ENCODE data around the gene GATA5.
"Not testable (repeated sequence)": the region's sequence is repeated elsewhere in the genome, so short reads cannot be mapped to it uniquely, and the experiment has no call there.

GATA5 gene

DNA sequence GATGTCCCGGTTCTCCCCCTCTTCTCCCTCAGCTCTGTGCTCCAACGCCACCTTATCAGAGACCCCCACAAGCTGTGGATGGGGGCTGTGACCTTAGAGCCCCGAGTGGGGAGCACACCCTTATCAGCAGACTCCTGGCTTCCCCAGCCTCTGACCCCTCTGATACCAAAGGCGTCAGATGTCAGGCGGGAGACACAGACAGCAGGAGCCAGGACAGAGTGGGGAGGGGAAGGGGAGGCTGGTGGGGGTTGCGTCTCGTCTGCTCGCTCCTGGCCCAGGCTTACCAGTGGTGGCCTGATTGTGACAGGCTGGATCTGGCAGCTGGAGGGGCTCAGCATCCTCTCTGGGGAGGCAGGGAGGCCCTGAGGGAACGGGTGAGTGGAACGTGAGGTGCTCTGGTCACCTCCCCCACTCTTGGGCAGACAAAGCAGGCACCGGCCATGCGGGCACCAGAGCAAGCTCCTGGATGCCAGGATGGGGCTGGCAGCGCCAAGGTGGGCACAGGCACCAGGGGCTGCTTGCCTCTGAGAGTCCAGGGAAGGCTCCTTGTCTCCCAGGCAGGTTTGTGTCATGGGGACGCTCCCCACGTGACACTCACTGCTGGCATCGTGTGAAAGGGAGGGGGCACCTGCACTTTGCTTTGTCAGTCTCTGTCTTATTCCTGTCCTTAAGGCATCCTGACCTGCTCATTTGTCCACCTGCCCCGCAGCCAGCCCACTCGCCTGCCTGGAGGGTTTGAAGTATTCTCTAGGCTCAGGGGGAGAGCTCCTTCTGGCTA lies 27.8 kb upstream of the GATA5 start:
- DNase-seq: no peak

DNA sequence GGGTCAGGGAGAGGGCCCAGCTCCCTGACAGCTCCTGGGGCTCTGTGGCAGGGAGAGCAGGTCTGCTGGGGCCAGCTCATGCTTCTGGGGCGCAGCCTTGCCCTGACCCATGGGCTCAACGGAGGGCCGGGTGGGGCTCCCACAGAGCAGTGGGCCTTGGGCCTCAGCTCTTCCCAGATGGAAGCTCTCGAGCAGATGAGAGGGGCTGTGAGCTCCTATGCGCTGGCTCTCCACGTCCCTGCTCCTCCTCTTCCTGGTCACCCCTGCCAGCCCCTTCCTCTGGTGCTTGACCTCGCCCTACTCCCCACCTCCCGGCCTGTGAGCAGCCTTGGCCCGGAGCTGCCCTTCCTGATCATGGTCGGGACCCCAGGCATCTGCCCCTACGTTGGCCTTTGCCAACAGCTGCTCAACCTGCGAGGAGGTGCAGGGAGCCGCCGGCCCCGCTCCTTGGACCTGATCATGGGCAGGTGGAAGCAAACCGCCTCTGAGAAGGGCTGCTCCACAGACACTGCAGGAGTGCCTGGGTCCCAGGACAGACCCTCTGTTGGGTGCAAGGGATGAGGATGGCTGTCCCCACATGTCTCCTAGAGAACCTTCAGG lies 26.8 kb upstream of the GATA5 start:
- no peak for DNase-seq

- DNase-seq: no peak
These were observed 26.2 kb upstream of the GATA5 start for GRCh38 chr20:62501801-62502495.

- DNase-seq: peak; percentile 8
These were observed 24.6 kb upstream of the GATA5 start for GRCh38 chr20:62500237-62500864.

DNA sequence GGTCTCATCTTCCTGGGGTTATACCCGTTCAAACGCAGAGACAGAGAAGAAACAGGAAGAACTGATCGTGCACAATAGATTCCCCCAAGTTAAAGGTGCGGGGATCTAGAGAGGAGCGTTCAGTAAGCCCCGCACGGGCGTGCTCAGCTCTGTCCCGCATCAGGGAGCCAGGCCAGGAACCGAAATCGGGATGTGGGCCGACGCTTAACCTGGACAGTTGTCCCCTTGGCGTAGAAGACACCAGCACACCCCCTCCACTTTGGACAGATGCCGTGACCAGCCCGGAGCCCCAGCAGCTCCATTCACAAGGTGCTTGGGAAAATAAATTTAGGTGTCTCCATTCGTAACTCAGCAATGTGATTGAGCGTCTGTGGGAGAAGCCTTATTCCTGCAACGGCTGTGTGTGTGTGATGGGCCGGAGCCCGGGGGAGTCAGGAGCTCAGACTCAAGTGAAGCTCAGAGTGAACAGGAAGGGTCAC lies 24.0 kb upstream of the GATA5 start:
- no peak for DNase-seq

DNA sequence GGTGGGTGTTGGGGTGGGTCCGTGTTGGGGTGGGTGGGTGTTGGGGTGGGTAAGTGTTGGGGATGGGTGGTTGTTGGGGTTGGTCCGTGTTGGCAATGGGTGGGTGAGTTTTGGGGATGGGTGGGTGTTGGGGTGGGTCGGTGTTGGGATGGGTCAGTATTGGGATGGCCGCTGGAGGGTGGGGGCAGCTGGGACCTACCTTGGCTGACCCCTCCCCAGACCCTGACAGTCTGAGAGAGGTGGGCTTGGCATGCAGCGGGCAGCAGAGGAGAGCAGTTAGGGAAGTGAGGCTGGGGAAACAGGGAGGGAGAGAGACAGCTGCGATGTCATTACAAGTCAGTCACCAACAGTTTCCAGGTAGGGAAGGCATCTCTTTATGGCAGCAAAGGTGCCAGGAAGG lies 23.1 kb upstream of the GATA5 start:
- DNase-seq: no peak

GRCh38 chr20:62496568-62497218 lies 20.9 kb upstream of the GATA5 start:
- DNase-seq: no peak

DNA sequence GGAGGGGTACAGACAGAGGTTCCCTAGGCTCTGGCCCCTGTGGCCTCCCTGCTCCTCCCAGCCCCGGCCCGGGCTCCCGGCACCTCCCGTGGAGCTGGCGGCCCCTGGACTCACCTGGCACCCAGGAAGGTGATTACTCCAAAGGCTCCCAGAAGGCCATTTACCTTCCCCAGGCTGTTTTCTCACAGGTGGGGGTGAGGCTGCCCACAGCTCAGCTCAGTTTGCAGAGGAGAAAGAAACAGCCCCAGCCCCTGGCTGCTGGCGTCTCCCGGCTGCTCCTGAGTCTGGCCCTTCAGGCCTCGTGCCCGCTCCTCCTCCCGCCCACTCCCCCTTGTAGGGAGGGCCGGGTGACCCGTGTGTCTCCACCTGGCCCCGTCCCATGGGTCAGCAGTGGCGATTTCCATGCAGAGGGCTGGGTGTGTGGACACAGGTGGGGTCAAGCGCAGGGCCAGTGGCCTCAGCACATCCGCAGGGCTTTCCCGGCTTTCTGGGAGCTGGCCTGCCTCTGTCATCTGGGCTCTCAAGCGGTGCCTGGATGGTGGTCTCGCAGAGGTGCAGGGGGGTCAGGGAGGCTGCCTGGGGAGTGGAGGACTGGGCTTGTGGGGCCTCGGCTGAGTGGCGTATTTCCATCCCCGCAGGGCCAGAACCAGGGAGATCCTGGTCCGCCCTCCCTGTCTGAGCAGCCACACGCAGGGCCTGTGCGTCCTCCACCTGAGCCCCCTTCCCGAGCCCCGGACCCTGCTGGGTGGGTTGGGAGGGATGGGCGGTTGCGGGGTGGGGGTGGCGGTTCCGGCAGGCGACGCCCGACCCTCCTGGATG lies 20.2 kb upstream of the GATA5 start:
- no peak for DNase-seq

DNA sequence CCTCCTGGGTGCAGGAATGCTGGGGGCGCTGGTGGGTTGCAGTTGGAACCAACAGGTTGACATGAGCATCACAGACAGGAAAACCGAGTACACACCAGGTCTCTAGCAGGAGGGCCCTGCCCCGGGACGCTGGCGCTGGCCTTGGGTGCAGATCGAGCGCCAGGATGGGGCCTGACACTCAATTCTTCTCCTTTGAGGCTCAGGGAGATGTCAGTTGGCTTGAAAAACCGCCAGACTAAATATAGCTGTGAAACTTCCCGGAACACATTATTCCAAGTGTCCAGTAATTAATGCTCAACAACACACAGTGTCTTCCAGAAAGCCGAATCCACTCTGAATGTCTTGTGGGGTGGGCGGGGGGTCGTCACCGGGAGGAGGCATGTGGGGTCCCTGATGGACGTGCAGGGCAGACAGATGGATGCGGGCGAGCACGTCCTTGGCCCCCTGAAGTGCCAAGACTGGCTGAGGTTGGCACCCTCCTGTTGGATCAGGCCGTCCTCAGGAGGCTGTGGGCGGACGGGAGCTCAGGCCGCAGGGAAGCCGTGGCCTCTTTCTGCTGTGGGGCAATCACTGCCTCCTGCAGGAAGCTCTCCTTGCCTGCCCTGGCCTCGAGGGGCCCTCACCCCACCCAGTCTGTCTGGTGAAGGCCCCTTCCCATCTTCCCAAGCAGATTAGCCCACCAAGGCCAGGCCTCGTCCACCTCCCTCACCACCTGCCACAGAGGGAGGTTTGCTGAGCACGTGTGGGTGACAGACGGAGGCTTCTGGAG lies 19.4 kb upstream of the GATA5 start:
- no peak for DNase-seq

DNA sequence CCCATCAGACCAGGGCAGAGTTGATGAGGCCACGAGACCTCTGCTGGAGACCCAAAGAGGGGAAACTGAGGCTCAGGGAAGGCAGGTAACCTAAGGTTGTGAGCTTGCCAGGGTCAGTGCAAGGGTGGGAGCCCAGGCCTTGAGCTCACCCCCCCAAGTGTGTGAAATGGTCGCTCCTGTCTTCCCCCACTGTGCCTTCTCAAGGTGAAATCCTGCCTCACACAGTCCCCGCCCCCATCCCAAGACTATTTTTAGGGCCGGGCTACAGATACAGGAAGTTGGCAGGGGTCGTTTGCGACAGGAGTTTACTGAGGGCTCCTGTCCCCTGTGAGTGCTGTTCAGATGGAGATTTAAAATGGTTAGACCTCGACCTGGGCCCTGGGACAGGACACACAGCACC lies 18.7 kb upstream of the GATA5 start:
- DNase-seq: no peak

DNA sequence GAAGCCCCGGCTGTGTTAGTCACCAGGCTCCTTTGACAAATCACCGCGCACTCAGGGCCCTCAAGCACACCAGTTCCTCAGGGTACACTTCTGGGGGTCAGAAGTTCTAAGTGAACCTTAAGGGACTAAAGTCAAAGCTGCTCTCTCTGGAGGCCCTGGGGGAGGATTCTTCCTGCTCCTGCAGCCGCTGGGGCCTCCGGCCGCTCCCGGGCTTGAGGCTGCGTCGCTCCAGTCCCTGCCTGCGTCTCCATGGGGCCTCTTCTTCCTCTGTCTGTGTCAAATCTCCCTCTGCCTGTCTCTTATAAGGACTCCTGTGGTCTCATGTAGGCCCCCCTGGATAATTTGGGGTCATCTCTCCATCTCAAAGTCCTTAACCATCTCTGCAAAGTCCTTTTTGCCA lies 18.1 kb upstream of the GATA5 start:
- no peak for DNase-seq

GRCh38 chr20:62493253-62493885 lies 17.6 kb upstream of the GATA5 start:
- no peak for DNase-seq

- no peak for DNase-seq
These were observed 16.9 kb upstream of the GATA5 start for GRCh38 chr20:62492711-62493110.

- DNase-seq: not testable (repeated sequence)
These were observed 15.0 kb upstream of the GATA5 start for GRCh38 chr20:62490783-62491182.

- DNase-seq: no peak
These were observed 14.1 kb upstream of the GATA5 start for GRCh38 chr20:62489932-62490263.

DNA sequence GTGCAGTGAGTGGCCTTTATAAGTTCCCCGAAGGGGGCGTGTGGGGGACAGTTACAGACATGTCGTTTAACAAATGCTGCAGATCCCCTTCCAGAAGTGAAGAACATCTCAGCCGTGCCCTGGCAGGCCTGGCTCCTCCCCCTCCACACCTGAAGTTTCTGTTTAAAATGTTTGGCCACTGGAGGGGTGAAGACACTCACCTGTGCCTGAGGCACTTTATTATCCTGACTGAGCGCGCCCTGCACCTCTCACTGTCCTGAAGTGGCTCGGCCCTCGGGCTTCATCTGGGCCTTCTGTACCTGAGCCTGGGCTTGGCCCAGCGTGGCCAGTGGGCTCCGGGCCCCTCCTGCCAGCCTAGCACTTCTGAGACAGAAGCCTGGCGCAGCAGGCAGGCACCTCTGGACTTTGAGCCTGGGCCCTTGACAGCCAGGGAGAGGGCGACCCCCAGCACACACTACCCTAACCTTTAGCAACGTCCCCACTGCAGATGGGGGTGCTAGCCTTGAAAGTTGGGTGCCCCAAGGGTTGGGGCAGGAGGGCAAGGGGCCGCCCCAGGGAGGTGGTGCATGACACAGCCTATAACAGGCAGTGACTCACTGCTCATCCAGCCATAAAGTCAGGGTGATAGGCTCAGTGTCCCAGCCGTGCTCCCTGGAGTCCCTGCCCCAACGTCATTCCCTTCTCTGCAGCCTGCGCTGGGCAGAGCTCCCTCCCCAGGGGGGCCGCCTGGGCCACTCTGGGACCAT lies 13.6 kb upstream of the GATA5 start:
- no peak for DNase-seq

- DNase-seq: no peak
These were observed 12.7 kb upstream of the GATA5 start for GRCh38 chr20:62488470-62488869.

DNA sequence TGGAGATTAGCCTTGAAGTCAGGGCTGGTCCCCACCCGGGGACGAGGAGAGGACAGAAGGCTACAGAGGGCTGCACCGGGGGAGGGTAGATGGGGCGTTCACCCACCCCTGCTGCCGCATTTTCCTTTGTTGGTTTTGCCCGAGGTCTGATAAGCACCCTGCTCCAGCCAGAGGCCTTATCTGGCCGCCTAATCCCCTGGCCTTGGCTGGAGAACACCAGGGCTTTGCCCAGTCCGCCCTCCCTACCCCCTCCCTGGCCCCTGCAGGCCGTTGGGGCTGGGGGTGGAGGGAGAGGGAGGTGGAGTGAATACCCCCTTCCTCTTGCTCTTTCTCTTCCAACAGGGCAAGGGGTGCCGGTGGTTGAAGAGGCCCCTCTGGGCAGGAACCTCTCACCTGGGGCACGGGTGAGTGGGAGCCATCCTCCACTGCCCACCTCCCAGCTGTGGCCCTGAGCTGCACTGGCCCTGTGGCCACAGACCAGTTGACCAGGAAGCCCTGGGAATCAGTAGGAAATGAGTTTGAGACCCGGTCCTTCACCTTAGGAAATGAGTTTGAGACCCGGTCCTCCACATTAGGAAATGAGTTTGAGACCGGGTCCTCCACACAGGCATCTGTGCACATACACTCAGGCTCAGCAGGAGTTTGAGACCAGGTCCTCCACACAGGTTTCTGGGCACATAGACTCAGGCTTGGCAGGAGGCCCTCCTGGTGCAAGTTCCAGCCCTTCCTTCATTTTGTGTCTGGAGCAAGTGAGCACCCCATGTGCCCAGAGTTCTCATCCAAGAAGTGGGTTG lies 12.0 kb upstream of the GATA5 start:
- no peak for DNase-seq

DNA sequence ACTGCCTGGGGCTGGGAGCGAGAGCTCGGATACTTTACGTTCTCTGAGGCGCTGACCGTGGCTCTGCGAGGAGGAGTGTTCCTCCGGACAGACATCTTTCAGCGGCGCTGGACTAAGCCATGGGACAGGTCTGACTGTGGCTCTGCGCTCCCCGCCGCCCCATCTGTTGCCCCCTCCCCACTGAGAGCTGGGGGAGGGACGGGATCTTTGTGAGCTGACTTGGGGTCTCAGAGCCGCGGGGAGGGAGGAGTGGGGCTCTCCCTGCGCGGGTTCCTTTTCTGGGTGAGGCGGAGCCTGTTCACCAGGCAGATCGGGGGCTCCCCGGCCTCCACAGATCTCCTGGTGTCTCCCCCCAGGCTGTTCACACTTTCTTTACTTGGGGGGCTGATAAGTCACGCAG lies 11.3 kb upstream of the GATA5 start:
- no peak for DNase-seq

All from NCI-H774 (cell line).